Common myeloid progenitor, CD34-positive (primary cell): ENCODE results near the gene ZNF148.

ENCODE experiments used
- CTCF ChIA-PET: fragments of 350-600 bp; sonication (Branson Sonifier 250); formaldehyde crosslinking; loops from one replicate; lab custom pipeline; 2021; ENCODE audit warnings: antibody characterized with exemption; lab: Charles Lee
- POLR2A ChIA-PET: fragments of 350-600 bp; sonication (Branson Sonifier 250); formaldehyde crosslinking; loops from one replicate; lab custom pipeline; 2021; ENCODE audit warnings: antibody characterized with exemption; lab: Charles Lee
- DNase-seq, 3 donors: peaks; one replicate each; pipeline versions ENCODE4 v3.0.0 to v3.0.0-alpha.2; 2013
- H3K27ac ChIP-seq, 2 experiments: 1 replicate in 1 of 2; 2 replicates in 1 of 2; pipeline ENCODE4 v1.7.0; 2013; ENCODE audit warnings: inconsistent platforms in 2 of 2, low read length in 2 of 2, mild to moderate bottlenecking in 2 of 2, low read depth in 1 of 2, moderate library complexity in 1 of 2; ENCODE audit not compliant: severe bottlenecking in 2 of 2, insufficient read depth in 1 of 2, poor library complexity in 1 of 2
- H3K27me3 ChIP-seq, 5 experiments: replicated peaks in 2 of 5; 1 replicate in 3 of 5; 2 replicates in 2 of 5; pipeline versions ENCODE4 v1.6.1 to v1.7.0; 2013; ENCODE audit warnings: low read length in 4 of 5, mild to moderate bottlenecking in 2 of 5, moderate library complexity in 2 of 5, inconsistent platforms in 1 of 5; ENCODE audit not compliant: insufficient read depth in 5 of 5, control insufficient read depth in 4 of 5
- H3K36me3 ChIP-seq, 4 experiments: 1 replicate in 2 of 4; 2 replicates in 2 of 4; pipeline versions ENCODE4 v1.6.1 to v1.7.0; 2013; ENCODE audit warnings: low read length in 3 of 4, control low read depth in 1 of 4, mild to moderate bottlenecking in 1 of 4; ENCODE audit not compliant: control insufficient read depth in 4 of 4, insufficient read depth in 4 of 4
- H3K4me1 ChIP-seq, 4 experiments: 1 replicate in 3 of 4; 2 replicates in 1 of 4; pipeline versions ENCODE4 v1.6.1 to v1.7.1; 2013; ENCODE audit warnings: low read length in 3 of 4, mild to moderate bottlenecking in 3 of 4, control low read depth in 1 of 4, inconsistent platforms in 1 of 4, moderate library complexity in 1 of 4; ENCODE audit not compliant: control insufficient read depth in 4 of 4, insufficient read depth in 4 of 4; ENCODE audit errors: control extremely low read depth in 1 of 4
- H3K4me3 ChIP-seq, 7 experiments: 1 replicate in 4 of 7; 2 replicates in 3 of 7; pipeline versions ENCODE4 v1.5.1 to v1.7.0; 2013; ENCODE audit warnings: mild to moderate bottlenecking in 7 of 7, low read length in 6 of 7, moderate library complexity in 6 of 7, inconsistent platforms in 2 of 7, low read depth in 2 of 7, control low read depth in 1 of 7; ENCODE audit not compliant: insufficient read depth in 4 of 7, control insufficient read depth in 1 of 7; ENCODE audit errors: extremely low read depth in 1 of 7
- H3K9me3 ChIP-seq, 5 experiments: 1 replicate in 4 of 5; 2 replicates in 1 of 5; pipeline versions ENCODE4 v1.6.1 to v1.7.1; 2013; ENCODE audit warnings: low read length in 4 of 5, mild to moderate bottlenecking in 2 of 5, inconsistent platforms in 1 of 5, low read depth in 1 of 5, moderate library complexity in 1 of 5; ENCODE audit not compliant: control insufficient read depth in 4 of 5, insufficient read depth in 2 of 5; ENCODE audit errors: control extremely low read depth in 1 of 5
- whole genome bisulfite sequencing: methylation state at CpG from one replicate; pipeline ENCODE4 v1.1.5; 2013; ENCODE audit not compliant: insufficient coverage; 5-methylcytosine and 5-hydroxymethylcytosine counted together

Gene ZNF148

DNA sequence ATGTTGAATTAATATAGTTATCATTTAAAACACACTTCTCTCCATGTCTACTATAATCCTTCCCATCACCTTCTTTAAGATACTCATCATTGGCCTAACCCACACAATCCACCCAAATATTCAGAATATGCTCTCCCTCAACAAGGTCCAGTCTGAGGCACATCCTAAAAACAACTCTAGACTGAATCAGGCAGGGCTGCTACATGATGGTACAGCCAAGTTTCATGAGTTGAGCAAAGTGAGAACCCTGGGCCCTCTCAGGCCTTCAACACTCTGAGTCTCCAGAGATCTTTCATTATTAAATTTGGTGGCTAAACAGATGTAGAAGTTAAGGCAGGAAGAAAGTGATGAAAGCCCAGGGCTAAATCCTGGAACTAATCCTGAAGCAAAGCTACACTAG is 16.2 kb downstream of the ZNF148 start:
- H3K4me1 ChIP-seq, result peaks cover 2 to 16% (median 11%) of the 10 kb centered on the region in 4 experiments
- H3K4me3 ChIP-seq, result no peak overlapping the region
- ChIA-PET POLR2A (no interaction called here), CTCF (interaction anchor here (1.3 kb wide), 1 partner anchor 13 kb away, joined by 3 read pairs; no protein-coding TSS in a partner anchor)
- no peak overlapping the region for H3K27ac ChIP-seq
- H3K36me3 ChIP-seq, result no peaks in the 10 kb centered on the region
- no peaks in the 10 kb centered on the region for H3K9me3 ChIP-seq
- DNase-seq, result no peak
- H3K27me3 ChIP-seq, result no peaks in the 10 kb centered on the region

DNA sequence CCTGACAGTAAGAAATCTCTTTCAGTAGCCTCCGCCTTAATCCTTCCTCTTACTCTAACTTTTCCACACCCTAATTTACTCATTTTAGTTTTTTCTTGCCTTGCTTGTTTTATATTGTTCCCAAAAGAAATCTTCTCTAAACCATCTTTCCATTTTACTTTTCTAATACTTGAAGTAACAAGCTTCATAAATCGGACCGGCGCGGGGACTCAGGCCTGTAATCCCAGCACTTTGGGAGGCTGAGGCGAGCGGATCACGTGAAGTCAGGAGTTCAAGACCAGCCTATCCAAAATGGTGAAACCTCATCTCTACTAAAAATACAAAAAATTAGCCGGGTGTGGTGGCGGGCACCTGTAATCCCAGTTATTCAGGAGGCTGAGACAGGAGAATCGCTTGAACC is 17.3 kb downstream of the ZNF148 start:
- no peak for DNase-seq
- no peaks in the 10 kb centered on the region for H3K9me3 ChIP-seq
- H3K4me3 ChIP-seq, result peak overlapping the region in 6 of 7 experiments; percentile 68 to 88 (median 78)
- 85% methylated on average over 5 of the region's 11 CpGs for WGBS
- POLR2A ChIA-PET, result no interaction called here
- H3K27me3 ChIP-seq, result no peaks in the 10 kb centered on the region
- H3K36me3 ChIP-seq, result no peaks in the 10 kb centered on the region
- H3K27ac ChIP-seq, result peak overlapping the region; percentile 70 to 76
- CTCF ChIA-PET, result interaction anchor here (1.0 to 1.6 kb wide), 3 partner anchors 11 to 96 kb away, joined by 3 to 5 read pairs (median 3); no protein-coding TSS in a partner anchor
- peaks cover 2 to 16% (median 11%) of the 10 kb centered on the region in 4 experiments for H3K4me1 ChIP-seq

DNA sequence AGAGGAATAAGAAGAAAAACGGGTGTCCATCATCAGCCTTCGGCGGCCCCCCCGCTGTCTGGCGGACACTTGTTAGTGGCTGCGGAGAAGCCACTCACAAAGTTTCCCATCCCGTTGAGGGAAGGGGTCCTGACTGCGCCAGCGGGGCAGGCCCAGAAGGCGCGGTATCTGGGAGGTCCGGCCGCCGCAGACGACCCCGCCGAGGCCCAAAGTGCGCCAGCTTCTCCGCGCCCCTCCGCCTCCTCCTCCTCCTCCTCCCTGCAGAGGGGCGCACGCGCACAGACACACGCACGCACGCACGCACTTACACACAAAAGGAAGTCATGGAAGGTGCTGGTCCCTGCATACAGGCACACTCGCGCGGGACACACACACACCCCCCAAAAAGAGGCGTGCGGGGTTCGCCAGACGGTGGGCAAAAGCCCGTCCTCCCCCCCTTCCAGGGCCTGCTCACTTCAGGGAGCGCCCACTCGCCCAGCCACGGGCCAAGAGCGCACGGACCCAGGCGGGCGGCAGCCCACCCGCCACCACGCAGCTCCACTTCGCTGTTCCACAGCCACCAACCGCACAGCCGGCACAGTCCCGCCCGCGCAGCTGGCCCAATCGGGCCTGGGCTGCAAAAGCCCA is 18.0 kb downstream of the ZNF148 start:
- peak overlapping the region; percentile 70 to 76 for H3K27ac ChIP-seq
- H3K27me3 ChIP-seq, result no peaks in the 10 kb centered on the region
- H3K9me3 ChIP-seq, result no peaks in the 10 kb centered on the region
- H3K36me3 ChIP-seq, result no peaks in the 10 kb centered on the region
- WGBS, result 1% methylated on average over 29 of the region's 52 CpGs
- peaks cover 2 to 16% (median 11%) of the 10 kb centered on the region in 4 experiments for H3K4me1 ChIP-seq
- DNase-seq, result peak; percentile 70 to 88 (median 78)
- peak overlapping the region; percentile 67 to 88 (median 74) for H3K4me3 ChIP-seq
- CTCF ChIA-PET, result interaction anchor here (1.0 to 1.6 kb wide), 4 partner anchors 11 to 95 kb away, joined by 3 to 5 read pairs (median 4); no protein-coding TSS in a partner anchor
- POLR2A ChIA-PET, result interaction anchor here (0.7 kb wide), 1 partner anchor 216 kb away, joined by 3 read pairs; no protein-coding TSS in a partner anchor

GRCh38 chr3:125356140-125357026 is 18.7 kb downstream of the ZNF148 start:
- DNase-seq, result no peak
- no peaks in the 10 kb centered on the region for H3K27me3 ChIP-seq
- H3K4me3 ChIP-seq, result peak overlapping the region; percentile 67 to 88 (median 74)
- POLR2A ChIA-PET, result interaction anchor here (0.7 kb wide), 1 partner anchor 215 kb away, joined by 3 read pairs; no protein-coding TSS in a partner anchor
- H3K4me1 ChIP-seq, result peaks cover 2 to 16% (median 11%) of the 10 kb centered on the region in 4 experiments
- H3K27ac ChIP-seq, result peak overlapping the region; percentile 70 to 76
- no peaks in the 10 kb centered on the region for H3K9me3 ChIP-seq
- WGBS, result 0% methylated on average over 1 of the region's 5 CpGs
- CTCF ChIA-PET, result interaction anchor here (1.0 to 1.6 kb wide), 3 partner anchors 20 to 83 kb away, joined by 3 to 5 read pairs (median 5); no protein-coding TSS in a partner anchor
- no peaks in the 10 kb centered on the region for H3K36me3 ChIP-seq

DNA sequence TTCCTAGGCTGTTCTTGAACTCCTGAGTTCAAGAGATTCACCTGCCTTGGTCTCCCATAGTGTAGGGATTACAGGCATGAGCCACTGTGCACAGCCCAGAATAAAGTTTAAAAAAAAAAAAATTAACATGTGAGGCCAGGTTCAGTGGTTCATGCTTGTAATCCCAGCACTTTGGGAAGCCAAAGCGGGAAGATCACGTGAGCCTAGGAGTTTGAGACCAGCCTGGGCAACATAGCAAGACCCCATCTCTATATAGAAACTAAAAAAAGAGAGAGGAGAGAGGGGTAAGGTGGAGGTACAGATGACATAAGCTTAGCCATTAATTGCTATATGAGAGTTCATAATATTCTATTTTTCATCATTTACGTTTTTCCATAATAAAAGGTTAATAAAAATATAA is 21.5 kb downstream of the ZNF148 start:
- Histone ChIP-seq H3K9me3 (peaks cover 0 to 4% (median 0%) of the 10 kb centered on the region in 5 experiments), H3K27ac (no peak overlapping the region), H3K27me3 (no peaks in the 10 kb centered on the region), H3K36me3 (peaks cover 0 to 8% (median 1%) of the 10 kb centered on the region in 4 experiments), H3K4me3 (no peak overlapping the region), H3K4me1 (peaks cover 2 to 16% (median 11%) of the 10 kb centered on the region in 4 experiments)
- WGBS, result no CpG with 5 or more reads among the region's 3 CpGs
- ChIA-PET CTCF (no interaction called here), POLR2A (no interaction called here)
- DNase-seq, result no peak

DNA sequence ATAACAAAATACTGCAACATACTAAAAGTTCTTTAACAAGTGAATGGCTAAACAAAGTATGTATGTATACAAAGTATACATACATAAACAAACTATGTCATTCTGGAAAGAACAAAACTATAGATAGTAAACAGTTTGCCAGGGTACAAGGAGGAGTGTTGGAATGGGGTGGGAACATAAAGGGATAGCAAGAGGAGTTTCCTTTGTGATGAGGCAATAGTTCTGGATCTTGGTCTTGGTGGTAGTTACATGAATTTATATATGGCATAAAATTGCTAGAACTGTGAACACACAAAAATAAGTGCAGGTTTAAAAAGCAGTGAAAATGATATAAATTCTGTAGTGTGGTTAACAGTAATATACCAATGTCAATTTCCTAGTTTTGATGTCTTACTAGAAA is 22.0 kb downstream of the ZNF148 start:
- Histone ChIP-seq H3K4me3 (no peak overlapping the region), H3K36me3 (peaks cover 0 to 8% (median 3%) of the 10 kb centered on the region in 4 experiments), H3K9me3 (peaks cover 0 to 5% (median 0%) of the 10 kb centered on the region in 5 experiments), H3K27ac (no peak overlapping the region), H3K27me3 (no peaks in the 10 kb centered on the region), H3K4me1 (peaks cover 2 to 16% (median 11%) of the 10 kb centered on the region in 4 experiments)
- ChIA-PET POLR2A (no interaction called here), CTCF (no interaction called here)
- no peak for DNase-seq
